Measurements from ENCODE around the gene PRM2.

PRM2 gene

GRCh38 chr16:11232852-11233726 is 43.2 kb downstream of the PRM2 start:
- in situ Hi-C loops (cut with HindIII; ENCODE audit: low sequenced_read_pairs), result no loop called here

- in situ Hi-C loops (cut with HindIII; ENCODE audit: low sequenced_read_pairs), result no loop called here
Observed at GRCh38 chr16:11232302-11232851, 43.9 kb downstream of the PRM2 start.

- in situ Hi-C loops (cut with HindIII; ENCODE audit: low sequenced_read_pairs), result no loop called here
Observed at GRCh38 chr16:11231367-11231970, 44.8 kb downstream of the PRM2 start.

- in situ Hi-C loops (cut with HindIII; ENCODE audit: low sequenced_read_pairs), result no loop called here
Observed at GRCh38 chr16:11229906-11230305, 46.4 kb downstream of the PRM2 start.

GRCh38 chr16:11229432-11229831 is 46.8 kb downstream of the PRM2 start:
- in situ Hi-C loops (cut with HindIII; ENCODE audit: low sequenced_read_pairs), result no loop called here

GRCh38 chr16:11225677-11226549 is 50.4 kb downstream of the PRM2 start:
- in situ Hi-C loops (cut with HindIII; ENCODE audit: low sequenced_read_pairs), result no loop called here

Data from DLD1 (cell line).